Stomach (tissue), 4 donors: ENCODE data around the gene CDH12.
"Not testable (repeated sequence)": the region's sequence is repeated elsewhere in the genome, so short reads cannot be mapped to it uniquely, and the experiment has no call there.

ENCODE experiments used
- CTCF ChIP-seq, 7 experiments: fragments of 450-650 bp in 4 of 7; fragments of 200-600 bp in 3 of 7; sonication (generic) in 3 of 7; IDR thresholded peaks; one replicate each; pipeline ENCODE4 v1.5.1; 2016 to 2019; ENCODE audit warnings: antibody characterized with exemption in 7 of 7, control low read depth in 2 of 7, mild to moderate bottlenecking in 1 of 7
- POLR2A ChIP-seq, 4 donors: fragments of 450-650 bp; IDR thresholded peaks; one replicate each; pipeline ENCODE4 v1.6.1; 2016; ENCODE audit warnings: antibody characterized with exemption in 4 of 4, control low read depth in 2 of 4, mild to moderate bottlenecking in 1 of 4, moderate library complexity in 1 of 4
- POLR2AphosphoS5 ChIP-seq, 3 donors: sonication (generic); formaldehyde crosslinking; IDR thresholded peaks; one replicate each; pipeline ENCODE4 v1.6.1; 2016; ENCODE audit warnings: antibody characterized with exemption in 3 of 3

- TF ChIP-seq POLR2AphosphoS5, CTCF, POLR2A (IDR thresholded peaks at IDR 0.05): not testable (repeated sequence)
Observed at GRCh38 chr5:21985799-21986198, 867.3 kb downstream of the CDH12 start.
